Gastrocnemius medialis (tissue), 4 donors: ENCODE measurements around the gene CPXM2.

ENCODE experiments used
- CTCF ChIP-seq, 5 experiments: fragments of 450-650 bp in 3 of 5; fragments of 200-600 bp in 2 of 5; sonication (generic) in 2 of 5; IDR thresholded peaks in 4 of 5; conservative IDR thresholded peaks in 1 of 5; 1 replicate in 4 of 5; 2 replicates in 1 of 5; pipeline ENCODE4 v1.5.1; 2016 to 2019; ENCODE audit warnings: antibody characterized with exemption in 5 of 5, mild to moderate bottlenecking in 3 of 5, moderate library complexity in 3 of 5
- POLR2A ChIP-seq, 2 donors: fragments of 450-650 bp; IDR thresholded peaks; one replicate each; pipeline ENCODE4 v1.6.1; 2017; ENCODE audit warnings: antibody characterized with exemption in 2 of 2, mild to moderate bottlenecking in 2 of 2, moderate library complexity in 2 of 2

GRCh38 chr10:123904834-123905409, 13.3 kb upstream of the CPXM2 start:
- TF ChIP-seq POLR2A (IDR thresholded peaks at IDR 0.05), result no peak
- no peak for TF ChIP-seq CTCF (IDR thresholded peaks at IDR 0.05 in 4 of 5, conservative IDR thresholded peaks at IDR 0.05 in 1 of 5)
